Stomach (tissue), 4 donors: Measurements from ENCODE around the gene ITPR1.

Experiments
- CTCF ChIP-seq, 7 experiments: fragments of 450-650 bp in 4 of 7; fragments of 200-600 bp in 3 of 7; sonication (generic) in 3 of 7; IDR thresholded peaks; one replicate each; pipeline ENCODE4 v1.5.1; 2016 to 2019; ENCODE audit warnings: antibody characterized with exemption in 7 of 7, control low read depth in 2 of 7, mild to moderate bottlenecking in 1 of 7
- EP300 ChIP-seq: sonication (generic); formaldehyde crosslinking; IDR thresholded peaks from one replicate; pipeline ENCODE4 v1.6.1; 2017; ENCODE audit warnings: antibody characterized with exemption
- POLR2A ChIP-seq, 4 donors: fragments of 450-650 bp; IDR thresholded peaks; one replicate each; pipeline ENCODE4 v1.6.1; 2016; ENCODE audit warnings: antibody characterized with exemption in 4 of 4, control low read depth in 2 of 4, mild to moderate bottlenecking in 1 of 4, moderate library complexity in 1 of 4
- POLR2AphosphoS5 ChIP-seq, 3 donors: sonication (generic); formaldehyde crosslinking; IDR thresholded peaks; one replicate each; pipeline ENCODE4 v1.6.1; 2016; ENCODE audit warnings: antibody characterized with exemption in 3 of 3

GRCh38 chr3:4656059-4656458 lies 162.9 kb downstream of the ITPR1 start:
- peak in 5 of 7 experiments; percentile 52 to 79 (median 66) for TF ChIP-seq CTCF (IDR thresholded peaks at IDR 0.05)
- no peak for TF ChIP-seq POLR2AphosphoS5 (IDR thresholded peaks at IDR 0.05)
- no peak for TF ChIP-seq EP300
- no peak for TF ChIP-seq POLR2A (IDR thresholded peaks at IDR 0.05)
